Activated naive CD8-positive, alpha-beta T cell (primary cell): Measurements from ENCODE around the gene OR52E6.

Source experiments
- H3K27ac Mint-ChIP-seq: one replicate; pipeline ENCODE4 v1.8.0; 2021; ENCODE audit warnings: mixed read lengths
- H3K27me3 Mint-ChIP-seq: one replicate; pipeline ENCODE4 v1.8.0; 2021; ENCODE audit warnings: mixed read lengths
- H3K36me3 Mint-ChIP-seq: one replicate; pipeline ENCODE4 v1.8.0; 2021; ENCODE audit warnings: mixed read lengths
- H3K4me1 Mint-ChIP-seq: one replicate; pipeline ENCODE4 v1.8.0; 2021; ENCODE audit warnings: low read depth, mixed read lengths
- H3K4me3 Mint-ChIP-seq: one replicate; pipeline ENCODE4 v1.8.0; 2021; ENCODE audit warnings: mild to moderate bottlenecking, mixed read lengths
- H3K9me3 Mint-ChIP-seq: one replicate; pipeline ENCODE4 v1.8.0; 2021; ENCODE audit warnings: low read depth, mixed read lengths

Gene OR52E6

GRCh38 chr11:5841797-5842196 lies at the start of gene OR52E6:
Gene OR52E6 (minus strand): TSS chr11:5841897. CDS start chr11:5841897, 0 bp downstream.
- Mint-ChIP-seq H3K4me1 (no peaks in the 10 kb centered on the region), H3K36me3 (no peaks in the 10 kb centered on the region), H3K4me3 (no peak within 1 kb of the TSS), H3K9me3 (no peaks in the 10 kb centered on the region), H3K27ac (no peak within 1 kb of the TSS), H3K27me3 (peaks cover 29% of the 10 kb centered on the region)

- H3K27ac Mint-ChIP-seq = no peak overlapping the region
- peaks cover 5% of the 10 kb centered on the region for H3K27me3 Mint-ChIP-seq
- no peak overlapping the region for H3K4me3 Mint-ChIP-seq
- H3K4me1 Mint-ChIP-seq = no peaks in the 10 kb centered on the region
- no peaks in the 10 kb centered on the region for H3K36me3 Mint-ChIP-seq
- no peaks in the 10 kb centered on the region for H3K9me3 Mint-ChIP-seq
Measured at GRCh38 chr11:5891216-5891800, 49.6 kb upstream of the OR52E6 start.

GRCh38 chr11:5887661-5888060 lies 46.0 kb upstream of the OR52E6 start:
- Mint-ChIP-seq H3K36me3 (no peaks in the 10 kb centered on the region), H3K4me1 (no peaks in the 10 kb centered on the region), H3K27ac (no peak overlapping the region), H3K4me3 (no peak overlapping the region), H3K27me3 (no peaks in the 10 kb centered on the region), H3K9me3 (no peaks in the 10 kb centered on the region)

- no peak overlapping the region for H3K4me3 Mint-ChIP-seq
- no peak overlapping the region for H3K27ac Mint-ChIP-seq
- no peaks in the 10 kb centered on the region for H3K36me3 Mint-ChIP-seq
- no peaks in the 10 kb centered on the region for H3K9me3 Mint-ChIP-seq
- no peaks in the 10 kb centered on the region for H3K4me1 Mint-ChIP-seq
- H3K27me3 Mint-ChIP-seq = peaks cover 1% of the 10 kb centered on the region
Measured at GRCh38 chr11:5887172-5887571, 45.5 kb upstream of the OR52E6 start.

GRCh38 chr11:5881756-5882155 lies 40.1 kb upstream of the OR52E6 start:
- Mint-ChIP-seq H3K4me1 (no peaks in the 10 kb centered on the region), H3K27me3 (peaks cover 3% of the 10 kb centered on the region), H3K4me3 (no peak overlapping the region), H3K9me3 (no peaks in the 10 kb centered on the region), H3K27ac (no peak overlapping the region), H3K36me3 (no peaks in the 10 kb centered on the region)

GRCh38 chr11:5880329-5880728 lies 38.6 kb upstream of the OR52E6 start, which contains the start of gene OR52E4:
Gene OR52E4 (plus strand): TSS chr11:5880629. CDS start chr11:5884293, 3,664 bp downstream.
- Mint-ChIP-seq H3K27me3 (peaks cover 3% of the 10 kb centered on the region), H3K36me3 (no peaks in the 10 kb centered on the region), H3K9me3 (no peaks in the 10 kb centered on the region), H3K4me1 (no peaks in the 10 kb centered on the region), H3K4me3 (no peak within 1 kb of the TSS), H3K27ac (no peak within 1 kb of the TSS)

GRCh38 chr11:5878564-5878963 lies 36.9 kb upstream of the OR52E6 start:
- Mint-ChIP-seq H3K4me1 (no peaks in the 10 kb centered on the region), H3K9me3 (no peaks in the 10 kb centered on the region), H3K4me3 (no peak overlapping the region), H3K27me3 (peaks cover 3% of the 10 kb centered on the region), H3K36me3 (no peaks in the 10 kb centered on the region), H3K27ac (no peak overlapping the region)

- H3K4me1 Mint-ChIP-seq = no peaks in the 10 kb centered on the region
- peaks cover 5% of the 10 kb centered on the region for H3K9me3 Mint-ChIP-seq
- peaks cover 14% of the 10 kb centered on the region for H3K27me3 Mint-ChIP-seq
- no peaks in the 10 kb centered on the region for H3K36me3 Mint-ChIP-seq
- no peak overlapping the region for H3K4me3 Mint-ChIP-seq
- no peak overlapping the region for H3K27ac Mint-ChIP-seq
Measured at GRCh38 chr11:5865826-5866225, 24.1 kb upstream of the OR52E6 start.

GRCh38 chr11:5857590-5857989 lies 15.9 kb upstream of the OR52E6 start, which contains the start of gene OR52E8:
Gene OR52E8 (minus strand): TSS chr11:5857690. CDS start chr11:5857690, 0 bp downstream.
- Mint-ChIP-seq H3K27me3 (peaks cover 8% of the 10 kb centered on the region), H3K36me3 (no peaks in the 10 kb centered on the region), H3K27ac (no peak within 1 kb of the TSS), H3K9me3 (no peaks in the 10 kb centered on the region), H3K4me3 (no peak within 1 kb of the TSS), H3K4me1 (no peaks in the 10 kb centered on the region)

- H3K9me3 Mint-ChIP-seq = no peaks in the 10 kb centered on the region
Measured at GRCh38 chr11:5851002-5851401, 9.3 kb upstream of the OR52E6 start.

GRCh38 chr11:5847711-5848110 lies 6.0 kb upstream of the OR52E6 start:
- Mint-ChIP-seq H3K27me3 (peaks cover 7% of the 10 kb centered on the region), H3K4me3 (no peak overlapping the region), H3K4me1 (no peaks in the 10 kb centered on the region), H3K27ac (no peak overlapping the region), H3K9me3 (no peaks in the 10 kb centered on the region), H3K36me3 (no peaks in the 10 kb centered on the region)

More at GRCh38 chr11:5851002-5851401, 9.3 kb upstream of the OR52E6 start:
- no peak overlapping the region for H3K27ac Mint-ChIP-seq
- H3K4me1 Mint-ChIP-seq = no peaks in the 10 kb centered on the region
- no peaks in the 10 kb centered on the region for H3K36me3 Mint-ChIP-seq
- peaks cover 11% of the 10 kb centered on the region for H3K27me3 Mint-ChIP-seq
- no peak overlapping the region for H3K4me3 Mint-ChIP-seq

- Mint-ChIP-seq H3K9me3 (no peaks in the 10 kb centered on the region), H3K4me3 (no peak overlapping the region), H3K36me3 (no peaks in the 10 kb centered on the region), H3K27ac (no peak overlapping the region), H3K27me3 (peaks cover 7% of the 10 kb centered on the region), H3K4me1 (no peaks in the 10 kb centered on the region)
Measured at GRCh38 chr11:5846701-5847100, 5.0 kb upstream of the OR52E6 start.

GRCh38 chr11:5837695-5838094 lies 4.0 kb downstream of the OR52E6 start:
- Mint-ChIP-seq H3K36me3 (no peaks in the 10 kb centered on the region), H3K9me3 (no peaks in the 10 kb centered on the region), H3K27ac (no peak overlapping the region), H3K27me3 (peaks cover 31% of the 10 kb centered on the region), H3K4me1 (no peaks in the 10 kb centered on the region), H3K4me3 (no peak overlapping the region)

GRCh38 chr11:5833446-5833845 lies 8.3 kb downstream of the OR52E6 start:
- no peak overlapping the region for H3K4me3 Mint-ChIP-seq
- H3K27me3 Mint-ChIP-seq = peaks cover 23% of the 10 kb centered on the region
- no peaks in the 10 kb centered on the region for H3K9me3 Mint-ChIP-seq
- H3K27ac Mint-ChIP-seq = no peak overlapping the region
- H3K4me1 Mint-ChIP-seq = no peaks in the 10 kb centered on the region
- H3K36me3 Mint-ChIP-seq = no peaks in the 10 kb centered on the region

- Mint-ChIP-seq H3K36me3 (no peaks in the 10 kb centered on the region), H3K27ac (no peak overlapping the region), H3K4me1 (no peaks in the 10 kb centered on the region), H3K27me3 (peaks cover 10% of the 10 kb centered on the region), H3K4me3 (no peak overlapping the region), H3K9me3 (no peaks in the 10 kb centered on the region)
Measured at GRCh38 chr11:5831196-5831829, 10.4 kb downstream of the OR52E6 start.
